HL-60 (cell line): ENCODE measurements around the gene WRNIP1.

Experiments
- DNase-seq, 2 experiments: peaks; one replicate each; pipeline ENCODE4 v3.0.0-alpha.2; 2010 to 2020; ENCODE audit warnings: low read depth in 1 of 2, low spot score in 1 of 2
- H3K27ac ChIP-seq: fragments of 250-450 bp; sonication (Bioruptor Pico); replicated peaks from 2 replicates; pipeline ENCODE4 v1.5.1; 2020; ENCODE audit warnings: mild to moderate bottlenecking, moderate library complexity
- H3K27me3 ChIP-seq: fragments of 250-450 bp; sonication (Bioruptor Pico); 2 replicates; pipeline ENCODE4 v1.5.1; 2021; ENCODE audit warnings: mild to moderate bottlenecking, moderate library complexity; ENCODE audit not compliant: insufficient read depth, poor library complexity, severe bottlenecking
- H3K4me3 ChIP-seq: replicated peaks from 2 replicates; pipeline ENCODE4 v1.5.1; 2011; ENCODE audit warnings: mild to moderate bottlenecking, control low read depth, low read length; ENCODE audit not compliant: insufficient read depth
- GABPA ChIP-seq: IDR thresholded peaks from 2 replicates; pipeline ENCODE4 v1.6.1; 2012; ENCODE audit warnings: low read depth
- POLR2AphosphoS5 ChIP-seq: IDR thresholded peaks from 2 replicates; pipeline ENCODE4 v1.6.1; 2012; ENCODE audit warnings: low read depth
- SPI1 ChIP-seq: IDR thresholded peaks from 2 replicates; pipeline ENCODE4 v1.6.1; 2012; ENCODE audit warnings: low read depth, mild to moderate bottlenecking, borderline replicate concordance
- TF ChIP-seq, protein P1 (sequence below): IDR thresholded peaks from one replicate; pipeline ENCODE4 v1.5.1; 2011; ENCODE audit warnings: low read length, control low read depth, inconsistent platforms; ENCODE audit not compliant: insufficient read depth
- TF ChIP-seq, protein P2 (sequence below): IDR thresholded peaks from 2 replicates; pipeline ENCODE4 v1.6.1; 2012; ENCODE audit warnings: low read depth; ENCODE audit not compliant: insufficient replicate concordance

The WRNIP1 gene

DNA sequence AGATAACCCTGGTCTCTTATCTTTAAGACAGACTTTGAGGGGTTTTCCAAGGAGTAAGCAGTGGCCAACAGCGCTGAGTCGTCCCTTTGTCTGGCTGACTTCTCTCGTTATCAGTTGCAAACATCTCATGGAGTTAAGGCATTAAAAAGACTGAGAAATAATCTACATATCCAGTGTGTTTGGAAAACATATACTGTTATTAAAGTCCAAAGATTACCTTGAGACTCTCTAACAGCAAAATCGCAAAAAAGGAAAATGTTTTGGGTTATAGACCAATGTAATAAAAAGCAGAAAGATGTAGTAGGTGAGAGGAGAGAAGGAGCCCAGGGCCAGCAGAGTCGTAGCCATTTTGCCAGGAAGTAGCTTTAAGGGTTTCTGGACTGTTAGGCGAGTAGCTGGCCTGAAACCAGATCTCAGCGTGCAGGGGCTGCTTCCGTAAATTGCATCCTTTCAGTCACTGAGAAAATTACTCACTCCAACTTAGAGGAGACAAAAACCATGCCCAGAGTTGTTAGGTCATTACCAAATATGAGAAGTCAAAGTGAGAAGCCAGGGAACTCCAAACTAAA, 39.1 kb upstream of the WRNIP1 start:
- peak in 1 of 2 experiments; percentile 7 for DNase-seq
- Histone ChIP-seq H3K27me3 (no peaks in the 10 kb centered on the region), H3K4me3 (no peak overlapping the region), H3K27ac (no peak overlapping the region)
- peak; percentile 16; the same call in 1 of the 2 replicates for TF ChIP-seq SPI1
- TF ChIP-seq POLR2AphosphoS5: no peak

DNA sequence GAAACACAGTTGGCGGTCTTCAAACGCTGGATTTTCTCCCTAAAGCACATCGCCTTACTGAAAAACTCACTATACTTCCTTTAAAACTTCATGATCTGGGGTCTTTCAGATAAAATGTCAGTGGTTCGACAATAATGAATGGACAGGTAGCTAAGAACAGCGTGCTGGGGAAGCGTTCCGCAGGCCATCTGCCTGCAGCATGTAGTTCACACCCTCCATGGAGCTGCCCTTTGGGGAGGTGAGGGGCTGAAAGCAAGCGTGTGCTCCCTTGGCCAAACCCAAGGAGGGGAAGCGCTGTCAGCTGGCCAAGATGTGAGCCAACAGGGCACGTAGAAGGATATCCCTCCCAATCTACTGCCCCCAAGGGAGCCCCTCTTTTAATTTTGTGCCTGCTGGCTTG, 35.3 kb upstream of the WRNIP1 start:
- DNase-seq: no peak
- Histone ChIP-seq H3K4me3 (no peak overlapping the region), H3K27me3 (no peaks in the 10 kb centered on the region), H3K27ac (no peak overlapping the region)
- TF ChIP-seq GABPA: no peak
- no peak for TF ChIP-seq POLR2AphosphoS5
- TF ChIP-seq, protein P1, sequence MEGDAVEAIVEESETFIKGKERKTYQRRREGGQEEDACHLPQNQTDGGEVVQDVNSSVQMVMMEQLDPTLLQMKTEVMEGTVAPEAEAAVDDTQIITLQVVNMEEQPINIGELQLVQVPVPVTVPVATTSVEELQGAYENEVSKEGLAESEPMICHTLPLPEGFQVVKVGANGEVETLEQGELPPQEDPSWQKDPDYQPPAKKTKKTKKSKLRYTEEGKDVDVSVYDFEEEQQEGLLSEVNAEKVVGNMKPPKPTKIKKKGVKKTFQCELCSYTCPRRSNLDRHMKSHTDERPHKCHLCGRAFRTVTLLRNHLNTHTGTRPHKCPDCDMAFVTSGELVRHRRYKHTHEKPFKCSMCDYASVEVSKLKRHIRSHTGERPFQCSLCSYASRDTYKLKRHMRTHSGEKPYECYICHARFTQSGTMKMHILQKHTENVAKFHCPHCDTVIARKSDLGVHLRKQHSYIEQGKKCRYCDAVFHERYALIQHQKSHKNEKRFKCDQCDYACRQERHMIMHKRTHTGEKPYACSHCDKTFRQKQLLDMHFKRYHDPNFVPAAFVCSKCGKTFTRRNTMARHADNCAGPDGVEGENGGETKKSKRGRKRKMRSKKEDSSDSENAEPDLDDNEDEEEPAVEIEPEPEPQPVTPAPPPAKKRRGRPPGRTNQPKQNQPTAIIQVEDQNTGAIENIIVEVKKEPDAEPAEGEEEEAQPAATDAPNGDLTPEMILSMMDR: no peak
- TF ChIP-seq, protein P2, sequence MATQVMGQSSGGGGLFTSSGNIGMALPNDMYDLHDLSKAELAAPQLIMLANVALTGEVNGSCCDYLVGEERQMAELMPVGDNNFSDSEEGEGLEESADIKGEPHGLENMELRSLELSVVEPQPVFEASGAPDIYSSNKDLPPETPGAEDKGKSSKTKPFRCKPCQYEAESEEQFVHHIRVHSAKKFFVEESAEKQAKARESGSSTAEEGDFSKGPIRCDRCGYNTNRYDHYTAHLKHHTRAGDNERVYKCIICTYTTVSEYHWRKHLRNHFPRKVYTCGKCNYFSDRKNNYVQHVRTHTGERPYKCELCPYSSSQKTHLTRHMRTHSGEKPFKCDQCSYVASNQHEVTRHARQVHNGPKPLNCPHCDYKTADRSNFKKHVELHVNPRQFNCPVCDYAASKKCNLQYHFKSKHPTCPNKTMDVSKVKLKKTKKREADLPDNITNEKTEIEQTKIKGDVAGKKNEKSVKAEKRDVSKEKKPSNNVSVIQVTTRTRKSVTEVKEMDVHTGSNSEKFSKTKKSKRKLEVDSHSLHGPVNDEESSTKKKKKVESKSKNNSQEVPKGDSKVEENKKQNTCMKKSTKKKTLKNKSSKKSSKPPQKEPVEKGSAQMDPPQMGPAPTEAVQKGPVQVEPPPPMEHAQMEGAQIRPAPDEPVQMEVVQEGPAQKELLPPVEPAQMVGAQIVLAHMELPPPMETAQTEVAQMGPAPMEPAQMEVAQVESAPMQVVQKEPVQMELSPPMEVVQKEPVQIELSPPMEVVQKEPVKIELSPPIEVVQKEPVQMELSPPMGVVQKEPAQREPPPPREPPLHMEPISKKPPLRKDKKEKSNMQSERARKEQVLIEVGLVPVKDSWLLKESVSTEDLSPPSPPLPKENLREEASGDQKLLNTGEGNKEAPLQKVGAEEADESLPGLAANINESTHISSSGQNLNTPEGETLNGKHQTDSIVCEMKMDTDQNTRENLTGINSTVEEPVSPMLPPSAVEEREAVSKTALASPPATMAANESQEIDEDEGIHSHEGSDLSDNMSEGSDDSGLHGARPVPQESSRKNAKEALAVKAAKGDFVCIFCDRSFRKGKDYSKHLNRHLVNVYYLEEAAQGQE: no peak
- no peak for TF ChIP-seq SPI1

DNA sequence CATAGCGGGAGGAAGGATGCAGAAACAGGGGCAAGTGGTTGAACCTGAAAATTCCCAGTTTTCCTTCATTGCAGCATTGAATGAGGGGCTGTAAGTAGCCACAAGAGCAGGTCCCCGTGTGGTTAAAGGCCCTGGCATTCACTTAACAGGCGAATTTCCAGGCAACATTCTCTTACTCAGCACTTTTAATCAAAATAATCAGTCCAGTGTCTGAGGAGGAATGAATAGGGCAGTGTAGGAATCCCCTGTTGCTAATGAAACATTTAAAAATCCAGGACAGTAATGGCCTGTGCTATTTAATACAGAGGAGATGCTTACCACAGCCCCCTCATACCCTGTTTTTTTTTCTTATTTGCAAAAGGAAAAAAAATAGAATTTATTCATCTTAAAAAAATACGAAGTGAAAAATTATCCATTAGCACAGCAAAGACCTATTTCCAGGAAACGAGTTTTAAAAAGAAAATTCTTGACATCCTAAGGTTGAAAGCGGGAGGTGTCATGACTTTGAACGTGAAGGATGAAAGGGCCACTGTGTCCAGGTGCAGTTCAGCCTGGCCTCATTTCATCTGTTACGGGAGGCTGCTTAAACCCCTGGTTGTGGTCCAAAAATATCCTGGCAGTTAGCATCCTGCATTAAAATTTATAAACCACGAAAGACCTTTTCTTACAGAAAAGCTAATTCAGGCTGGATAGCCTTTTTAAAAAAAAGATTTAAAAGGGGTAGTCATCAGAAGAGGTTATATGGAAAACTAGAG, 34.7 kb upstream of the WRNIP1 start:
- TF ChIP-seq SPI1 (no peak), POLR2AphosphoS5 (no peak), GABPA (no peak)
- TF ChIP-seq, protein P2: no peak
- TF ChIP-seq, protein P1: no peak
- DNase-seq: no peak
- Histone ChIP-seq H3K4me3 (no peak overlapping the region), H3K27me3 (no peaks in the 10 kb centered on the region), H3K27ac (no peak overlapping the region)

DNA sequence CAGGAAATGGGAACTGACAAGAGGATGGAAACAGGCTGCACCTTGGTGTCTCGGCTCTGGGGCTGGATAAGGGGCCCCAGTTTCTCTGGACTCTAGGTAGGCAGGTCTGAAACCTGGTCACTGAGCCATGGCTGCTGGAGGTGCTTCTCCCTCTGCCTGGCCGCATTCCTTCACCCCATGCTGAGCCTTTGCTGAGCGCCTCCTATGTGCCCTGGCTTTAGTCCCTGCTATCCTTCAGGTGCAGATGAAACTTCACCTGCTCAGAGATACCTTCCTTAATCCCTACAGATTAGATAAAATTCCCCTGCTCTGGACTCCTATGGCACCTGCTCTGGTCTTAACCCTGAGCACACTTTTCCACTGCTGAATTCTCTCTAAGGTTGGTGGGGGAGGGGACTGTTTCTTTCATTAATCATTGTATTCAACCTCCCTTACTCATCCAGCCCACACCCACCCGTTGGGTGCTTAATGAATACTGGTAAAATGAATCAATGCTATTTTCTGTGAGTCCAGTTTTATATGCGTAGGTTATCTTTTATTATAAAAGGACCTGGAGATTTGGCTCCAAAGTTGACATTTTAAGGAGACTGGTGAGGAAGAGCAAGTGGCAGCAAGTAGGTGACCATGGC, 33.8 kb upstream of the WRNIP1 start:
- TF ChIP-seq POLR2AphosphoS5 (no peak), SPI1 (no peak), GABPA (no peak)
- TF ChIP-seq, protein P2: no peak
- TF ChIP-seq, protein P1: no peak
- H3K27ac ChIP-seq: no peak overlapping the region
- DNase-seq: no peak
- H3K4me3 ChIP-seq: no peak overlapping the region
- H3K27me3 ChIP-seq: no peaks in the 10 kb centered on the region
